Naive B cell (primary cell): ENCODE data around the gene DESI1. TPM values are rescaled to one million over a fixed set of nuclear protein-coding genes. Genes with fewer than 3 reads are reported as not detected.
"Not testable (repeated sequence)": the region's sequence is repeated elsewhere in the genome, so short reads cannot be mapped to it uniquely, and the experiment has no call there.

Experiments
- ATAC-seq, 2 donors: fragments of 150-1000 bp; cut with Tn5 transposase; 2 replicates each; pipeline ENCODE4 v1.10.0; 2021; ENCODE audit warnings: low read depth in 2 of 2, mild to moderate bottlenecking in 2 of 2, moderate library complexity in 2 of 2
- DNase-seq: peaks from one replicate; pipeline ENCODE4 v3.0.0; 2022
- H3K27ac Mint-ChIP-seq, 6 donors: one replicate each; pipeline ENCODE4 v1.8.0; 2020 to 2022; ENCODE audit warnings: mild to moderate bottlenecking in 6 of 6, mixed read lengths in 6 of 6, moderate library complexity in 5 of 6, inconsistent platforms in 2 of 6
- H3K27me3 Mint-ChIP-seq, 3 donors: one replicate each; pipeline ENCODE4 v1.8.0; 2021 to 2022; ENCODE audit warnings: mixed read lengths in 3 of 3, mild to moderate bottlenecking in 1 of 3
- H3K36me3 Mint-ChIP-seq, 2 donors: one replicate each; pipeline ENCODE4 v1.8.0; 2020 to 2022; ENCODE audit warnings: mixed read lengths in 2 of 2, inconsistent platforms in 1 of 2, mild to moderate bottlenecking in 1 of 2
- H3K4me1 Mint-ChIP-seq, 3 donors: one replicate each; pipeline ENCODE4 v1.8.0; 2020 to 2022; ENCODE audit warnings: mixed read lengths in 3 of 3, inconsistent platforms in 1 of 3, mild to moderate bottlenecking in 1 of 3, moderate library complexity in 1 of 3
- H3K4me3 Mint-ChIP-seq, 8 donors: one replicate each; pipeline ENCODE4 v1.8.0; 2020 to 2022; ENCODE audit warnings: mild to moderate bottlenecking in 8 of 8, mixed read lengths in 8 of 8, moderate library complexity in 8 of 8, inconsistent platforms in 2 of 8
- H3K9me3 Mint-ChIP-seq, 7 donors: one replicate each; pipeline ENCODE4 v1.8.0; 2020 to 2022; ENCODE audit warnings: mixed read lengths in 7 of 7, mild to moderate bottlenecking in 5 of 7, inconsistent platforms in 2 of 7, moderate library complexity in 1 of 7
- polyA plus RNA-seq, 6 donors: library from polyadenylated mRNA; unstranded; fragments of 300-500 nt; fragmentation: Illumina TruSeq; gene quantifications; one replicate each; pipeline ENCODE4 v1.2.3, GENCODE V29; 2021; ENCODE audit warnings: low read depth in 6 of 6

The DESI1 gene
- polyA plus RNA-seq, 6 donors from 2014 or later = 5.1 to 11.1 (median 9.1) TPM

DNA sequence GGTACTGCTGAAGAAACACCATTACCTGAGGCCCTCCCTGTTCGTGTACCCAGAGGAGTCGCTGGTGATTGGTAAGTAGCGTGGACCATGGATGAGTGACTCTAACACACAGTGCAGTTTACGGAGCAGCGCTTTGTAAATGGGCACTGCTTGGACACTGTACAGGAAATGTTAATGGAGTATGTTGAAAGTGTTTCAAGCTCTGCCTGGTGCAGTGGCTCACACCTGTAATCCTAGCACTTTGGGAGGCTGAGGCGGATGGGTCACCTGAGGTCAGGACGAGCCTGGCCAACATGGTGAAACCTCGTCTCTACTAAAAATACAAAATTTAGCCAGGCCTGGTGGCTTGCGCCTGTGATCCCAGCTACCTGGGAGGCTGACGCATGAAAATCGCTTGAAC, 30.0 kb upstream of the DESI1 start:
- no peak for ATAC-seq
- H3K36me3 Mint-ChIP-seq = peaks cover 6% of the 10 kb centered on the region in 2 donors
- H3K4me3 Mint-ChIP-seq = no peak overlapping the region
- H3K27me3 Mint-ChIP-seq = no peaks in the 10 kb centered on the region
- DNase-seq = no peak
- peak overlapping the region in 1 of 6 donors; percentile 32 for H3K27ac Mint-ChIP-seq
- no peaks in the 10 kb centered on the region for H3K9me3 Mint-ChIP-seq
- peaks cover 0 to 4% (median 0%) of the 10 kb centered on the region in 3 donors for H3K4me1 Mint-ChIP-seq

GRCh38 chr22:41650229-41650628, 29.4 kb upstream of the DESI1 start:
- no peaks in the 10 kb centered on the region for H3K9me3 Mint-ChIP-seq
- no peaks in the 10 kb centered on the region for H3K27me3 Mint-ChIP-seq
- H3K36me3 Mint-ChIP-seq = peaks cover 6% of the 10 kb centered on the region in 2 donors

GRCh38 chr22:41648432-41648831, 27.6 kb upstream of the DESI1 start:
- ATAC-seq = no peak
- no peak for DNase-seq
- Mint-ChIP-seq H3K27ac (peak overlapping the region in 1 of 6 donors; percentile 34), H3K4me3 (no peak overlapping the region), H3K9me3 (no peaks in the 10 kb centered on the region), H3K4me1 (peaks cover 0 to 4% (median 0%) of the 10 kb centered on the region in 3 donors), H3K27me3 (no peaks in the 10 kb centered on the region), H3K36me3 (peaks cover 6% of the 10 kb centered on the region in 2 donors)

More at GRCh38 chr22:41650229-41650628, 29.4 kb upstream of the DESI1 start:
- peaks cover 0 to 4% (median 0%) of the 10 kb centered on the region in 3 donors for H3K4me1 Mint-ChIP-seq
- no peak overlapping the region for H3K27ac Mint-ChIP-seq
- ATAC-seq (no peak), DNase-seq (no peak)
- H3K4me3 Mint-ChIP-seq = no peak overlapping the region

DNA sequence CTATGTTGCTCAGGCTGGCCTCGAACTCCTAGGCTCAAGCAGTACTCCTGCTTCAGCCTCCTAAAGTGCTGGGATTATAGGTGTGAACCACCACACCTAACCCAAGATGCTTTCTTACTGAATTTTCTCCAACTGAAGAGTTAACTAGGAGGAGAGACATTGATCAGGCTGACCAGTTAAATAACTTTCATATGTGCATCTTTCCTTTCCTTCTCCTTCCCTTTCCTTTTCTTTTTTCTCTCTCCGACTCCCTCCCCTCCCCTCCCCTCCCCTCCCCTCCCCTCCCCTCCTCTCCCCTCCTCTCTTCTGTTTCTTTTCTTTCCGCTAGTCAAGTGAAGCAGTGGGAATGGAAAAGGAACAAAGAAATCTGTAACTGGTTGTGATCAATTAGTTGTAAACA, 26.9 kb upstream of the DESI1 start:
- Mint-ChIP-seq H3K4me1 (peaks cover 0 to under 1% (median 0%) of the 10 kb centered on the region in 3 donors), H3K27me3 (no peaks in the 10 kb centered on the region), H3K36me3 (peaks cover 6% of the 10 kb centered on the region in 2 donors), H3K9me3 (no peaks in the 10 kb centered on the region), H3K4me3 (no peak overlapping the region), H3K27ac (peak overlapping the region in 1 of 6 donors; percentile 41)
- no peak for ATAC-seq
- no peak for DNase-seq

DNA sequence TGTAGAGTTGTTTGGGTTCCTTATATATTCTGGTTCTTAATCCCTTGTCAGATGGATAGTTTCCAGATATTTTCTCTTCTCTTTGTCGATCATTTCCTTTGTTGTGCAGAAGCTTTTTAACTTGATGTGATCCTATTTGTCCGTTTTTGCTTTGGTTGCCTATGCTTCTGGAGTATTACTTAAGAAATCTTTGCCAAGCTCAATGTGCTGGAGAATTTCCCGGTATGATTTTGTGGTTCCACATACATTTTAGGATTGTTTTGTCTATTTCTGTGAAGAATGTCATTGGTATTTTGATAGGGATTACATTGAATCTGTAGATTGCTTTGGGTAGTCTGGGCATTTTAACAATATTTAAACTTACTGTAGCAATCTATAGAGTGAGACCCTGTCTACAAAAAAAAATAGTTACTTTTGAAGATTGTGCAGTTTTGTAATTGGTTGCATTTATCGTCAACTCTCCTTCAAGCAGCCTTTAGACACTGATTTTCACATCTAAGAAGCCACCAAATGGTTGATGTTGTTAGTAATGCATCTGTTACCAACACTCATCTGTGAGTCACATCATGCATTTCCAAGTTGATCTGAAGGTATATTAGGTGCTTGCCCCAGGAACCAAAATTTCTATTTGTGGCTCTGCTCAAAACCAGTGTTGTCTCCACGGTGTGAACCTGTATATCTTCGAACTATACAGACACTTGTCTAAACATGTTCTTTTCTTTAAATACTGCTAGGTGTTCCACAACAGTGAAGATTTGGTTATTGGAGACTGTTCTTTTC, 21.7 kb upstream of the DESI1 start:
- Mint-ChIP-seq H3K9me3 (no peaks in the 10 kb centered on the region), H3K27ac (peak overlapping the region in 1 of 6 donors; percentile 20), H3K36me3 (peaks cover 12 to 13% of the 10 kb centered on the region in 2 donors)

DNA sequence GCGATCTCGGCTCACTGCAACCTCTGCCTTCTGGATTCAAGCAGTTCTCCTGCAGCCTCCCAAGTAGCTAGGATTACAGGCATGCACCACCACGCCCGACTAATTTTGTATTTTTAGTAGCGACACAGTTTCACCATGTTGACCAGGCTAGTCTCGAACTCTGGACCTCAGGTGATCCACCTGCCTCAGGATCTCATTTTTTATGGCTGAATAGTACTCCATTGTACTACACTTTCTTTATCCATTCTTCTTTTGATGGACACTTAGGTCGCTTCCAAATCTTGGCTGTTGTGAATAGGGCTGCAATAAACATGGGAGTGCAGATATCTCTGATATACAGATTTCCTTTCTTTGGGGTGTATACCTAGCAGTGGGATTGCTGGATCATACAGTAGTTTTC, 21.0 kb upstream of the DESI1 start:
- no peak overlapping the region for H3K27ac Mint-ChIP-seq

More for the DNA sequence above, 21.7 kb upstream of the DESI1 start:
- Mint-ChIP-seq H3K4me1 (peaks cover 0 to 12% (median 0%) of the 10 kb centered on the region in 3 donors), H3K4me3 (no peak overlapping the region), H3K27me3 (no peaks in the 10 kb centered on the region)
- ATAC-seq (no peak), DNase-seq (no peak)

DNA sequence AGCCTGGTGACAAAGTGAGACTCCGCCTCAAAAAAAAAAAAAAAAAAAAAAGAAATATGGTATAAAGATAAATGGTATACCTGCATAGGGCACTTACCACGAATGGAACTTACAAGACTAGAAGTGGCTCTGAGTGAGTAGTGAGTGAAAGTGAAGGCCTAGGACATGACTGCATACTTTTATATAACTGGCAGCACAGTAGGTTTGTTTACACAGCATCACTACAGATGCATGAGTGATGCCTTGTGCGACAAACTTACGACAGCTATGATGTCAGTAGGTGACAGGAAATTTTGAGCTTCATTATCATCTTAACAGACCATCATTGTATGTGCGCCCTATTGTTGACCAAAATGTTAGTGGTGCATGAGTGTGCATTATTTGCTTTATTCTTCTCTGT, 17.9 kb upstream of the DESI1 start:
- no peak for ATAC-seq
- peaks cover 0 to 17% (median 7%) of the 10 kb centered on the region in 3 donors for H3K4me1 Mint-ChIP-seq
- no peaks in the 10 kb centered on the region for H3K27me3 Mint-ChIP-seq
- H3K36me3 Mint-ChIP-seq = peaks cover 12 to 13% of the 10 kb centered on the region in 2 donors
- H3K27ac Mint-ChIP-seq = no peak overlapping the region
- H3K9me3 Mint-ChIP-seq = no peaks in the 10 kb centered on the region
- H3K4me3 Mint-ChIP-seq = no peak overlapping the region
- no peak for DNase-seq

More for the DNA sequence above, 21.0 kb upstream of the DESI1 start:
- H3K36me3 Mint-ChIP-seq = peaks cover 12 to 13% of the 10 kb centered on the region in 2 donors
- H3K9me3 Mint-ChIP-seq = no peaks in the 10 kb centered on the region
- peaks cover 0 to 12% (median 0%) of the 10 kb centered on the region in 3 donors for H3K4me1 Mint-ChIP-seq
- H3K27me3 Mint-ChIP-seq = no peaks in the 10 kb centered on the region
- no peak overlapping the region for H3K4me3 Mint-ChIP-seq
- ATAC-seq (no peak), DNase-seq (no peak)

DNA sequence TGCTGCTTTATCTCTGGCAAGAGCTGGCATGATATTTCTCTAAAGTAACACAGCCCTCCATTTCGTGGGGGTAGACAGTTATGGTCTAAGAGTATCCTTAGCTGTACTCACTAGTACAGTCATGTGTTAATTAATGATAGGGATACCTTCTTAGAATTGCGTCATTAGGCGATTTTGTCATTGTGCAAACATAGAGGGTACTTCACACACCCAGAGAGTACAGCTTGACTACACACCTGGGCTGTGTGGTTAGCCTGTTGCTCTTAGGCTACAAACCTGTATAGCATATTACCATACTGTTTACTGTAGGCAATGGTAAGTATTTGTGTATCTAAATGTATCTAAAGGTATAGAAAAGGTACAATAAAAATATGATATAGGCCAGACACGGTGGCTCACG, 17.3 kb upstream of the DESI1 start:
- Mint-ChIP-seq H3K27me3 (no peaks in the 10 kb centered on the region), H3K9me3 (no peaks in the 10 kb centered on the region), H3K4me1 (peaks cover 0 to 17% (median 7%) of the 10 kb centered on the region in 3 donors), H3K36me3 (peaks cover 12 to 13% of the 10 kb centered on the region in 2 donors), H3K4me3 (no peak overlapping the region), H3K27ac (no peak overlapping the region)
- no peak for ATAC-seq
- no peak for DNase-seq

- peaks cover 12% of the 10 kb centered on the region in 2 donors for H3K36me3 Mint-ChIP-seq
- not testable (repeated sequence) for H3K27me3 Mint-ChIP-seq, ATAC-seq, H3K27ac Mint-ChIP-seq, H3K9me3 Mint-ChIP-seq, DNase-seq
- H3K4me1 Mint-ChIP-seq = peaks cover 0 to 17% (median 7%) of the 10 kb centered on the region in 3 donors
- H3K4me3 Mint-ChIP-seq = peak overlapping the region in 1 of 8 donors; percentile 12
Observed at GRCh38 chr22:41637623-41638022, 16.8 kb upstream of the DESI1 start.

GRCh38 chr22:41636467-41636866, 15.6 kb upstream of the DESI1 start:
- no peaks in the 10 kb centered on the region for H3K27me3 Mint-ChIP-seq
- ATAC-seq = no peak
- no peak for DNase-seq
- no peak overlapping the region for H3K4me3 Mint-ChIP-seq
- H3K36me3 Mint-ChIP-seq = peaks cover under 1 to 2% of the 10 kb centered on the region in 2 donors
- peaks cover 0 to 3% (median 0%) of the 10 kb centered on the region in 7 donors for H3K9me3 Mint-ChIP-seq
- no peak overlapping the region for H3K27ac Mint-ChIP-seq
- H3K4me1 Mint-ChIP-seq = peaks cover 0 to 7% (median 6%) of the 10 kb centered on the region in 3 donors

DNA sequence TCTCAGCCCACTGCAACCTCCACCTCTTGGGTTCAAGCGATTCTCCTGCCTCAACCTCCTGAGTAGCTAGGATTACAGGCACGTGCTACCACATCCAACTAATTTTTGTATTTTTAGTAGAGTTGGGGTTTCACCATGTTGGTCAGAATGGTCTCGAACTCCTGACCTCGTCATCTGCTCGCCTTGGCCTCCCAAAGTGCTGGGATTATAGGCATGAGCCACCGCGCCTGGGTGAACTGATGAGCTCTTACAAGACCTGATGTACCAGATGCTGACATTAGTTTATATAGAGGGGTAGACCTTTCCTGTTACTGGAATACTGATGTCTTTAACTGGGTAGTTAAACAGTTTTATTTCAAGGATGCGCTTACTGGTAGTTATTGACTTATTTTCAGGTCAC, 13.8 kb upstream of the DESI1 start:
- not testable (repeated sequence) for H3K27ac Mint-ChIP-seq, H3K27me3 Mint-ChIP-seq, H3K9me3 Mint-ChIP-seq, H3K4me1 Mint-ChIP-seq, DNase-seq, H3K4me3 Mint-ChIP-seq, ATAC-seq, H3K36me3 Mint-ChIP-seq

DNA sequence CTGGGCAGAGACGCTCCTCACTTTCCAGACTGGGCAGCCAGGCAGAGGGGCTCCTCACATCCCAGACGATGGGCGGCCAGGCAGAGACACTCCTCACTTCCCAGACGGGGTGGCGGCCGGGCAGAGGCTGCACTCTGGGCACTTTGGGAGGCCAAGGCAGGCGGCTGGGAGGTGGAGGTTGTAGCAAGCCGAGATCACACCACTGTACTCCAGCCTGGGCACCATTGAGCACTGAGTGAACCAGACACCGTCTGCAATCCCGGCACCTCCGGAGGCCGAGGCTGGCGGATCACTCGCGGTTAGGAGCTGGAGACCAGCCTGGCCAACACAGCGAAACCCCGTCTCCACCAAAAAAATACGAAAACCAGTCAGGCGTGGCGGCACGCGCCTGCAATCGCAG, 10.8 kb upstream of the DESI1 start:
- not testable (repeated sequence) for ATAC-seq, H3K4me3 Mint-ChIP-seq, H3K27ac Mint-ChIP-seq, H3K9me3 Mint-ChIP-seq, DNase-seq, H3K27me3 Mint-ChIP-seq
- peaks cover 5 to 12% (median 8%) of the 10 kb centered on the region in 3 donors for H3K4me1 Mint-ChIP-seq
- H3K36me3 Mint-ChIP-seq = peaks cover 16 to 17% of the 10 kb centered on the region in 2 donors

DNA sequence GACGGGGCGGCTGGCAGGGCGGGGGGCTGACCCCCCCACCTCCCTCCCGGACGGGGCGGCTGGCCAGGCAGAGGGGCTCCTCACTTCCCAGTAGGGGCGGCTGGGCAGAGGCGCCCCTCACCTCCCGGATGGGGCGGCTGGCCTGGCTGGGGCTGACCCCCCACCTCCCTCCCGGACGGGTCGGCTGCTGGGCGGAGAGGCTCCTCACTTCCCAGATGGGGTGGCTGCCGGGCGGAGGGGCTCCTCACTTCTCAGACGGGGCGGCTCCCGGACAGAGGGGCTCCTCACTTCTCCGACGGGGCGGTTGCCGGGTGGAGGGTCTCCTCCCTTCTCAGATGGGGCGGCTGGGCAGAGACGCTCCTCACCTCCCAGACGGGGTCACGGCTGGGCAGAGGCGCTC, 10.3 kb upstream of the DESI1 start:
- H3K4me3 Mint-ChIP-seq, H3K27ac Mint-ChIP-seq, H3K27me3 Mint-ChIP-seq, H3K9me3 Mint-ChIP-seq, ATAC-seq, DNase-seq: not testable (repeated sequence)
- Mint-ChIP-seq H3K36me3 (peaks cover 16 to 17% of the 10 kb centered on the region in 2 donors), H3K4me1 (peaks cover 5 to 12% (median 8%) of the 10 kb centered on the region in 3 donors)

- H3K4me3 Mint-ChIP-seq = no peak overlapping the region
- no peak for ATAC-seq
- DNase-seq = no peak
- H3K27me3 Mint-ChIP-seq = no peaks in the 10 kb centered on the region
- H3K36me3 Mint-ChIP-seq = peaks cover 16 to 17% of the 10 kb centered on the region in 2 donors
- H3K9me3 Mint-ChIP-seq = no peaks in the 10 kb centered on the region
- peaks cover 13 to 31% (median 20%) of the 10 kb centered on the region in 3 donors for H3K4me1 Mint-ChIP-seq
- peak overlapping the region in 1 of 6 donors; percentile 60 for H3K27ac Mint-ChIP-seq
Observed at GRCh38 chr22:41625577-41625976, 4.7 kb upstream of the DESI1 start.
